Hepatocyte (in vitro differentiated cells): Measurements from ENCODE around the gene TTC27. TPM values are rescaled to one million over a fixed set of nuclear protein-coding genes. Genes with fewer than 3 reads are reported as not detected.

Source experiments
- DNase-seq: peaks from one replicate; pipeline ENCODE4 v3.0.0-alpha.2; 2016; ENCODE audit warnings: low spot score
- H2AFZ ChIP-seq: fragments of 200-600 bp; sonication (generic); 2 replicates; pipeline ENCODE4 v1.6.0; 2016; ENCODE audit warnings: antibody characterized with exemption, mild to moderate bottlenecking
- H3K27ac ChIP-seq: fragments of 200-600 bp; sonication (generic); 2 replicates; pipeline ENCODE4 v1.5.1; 2016; ENCODE audit warnings: mild to moderate bottlenecking
- H3K27me3 ChIP-seq: fragments of 200-600 bp; sonication (generic); 2 replicates; pipeline ENCODE4 v1.6.1; 2016
- H3K36me3 ChIP-seq: fragments of 200-600 bp; sonication (generic); replicated peaks from 2 replicates; pipeline ENCODE4 v1.5.1; 2016; ENCODE audit warnings: low read depth; ENCODE audit not compliant: insufficient read depth
- H3K4me1 ChIP-seq: fragments of 200-600 bp; sonication (generic); 2 replicates; pipeline ENCODE4 v1.5.1; 2016; ENCODE audit warnings: mild to moderate bottlenecking, moderate library complexity; ENCODE audit not compliant: insufficient read depth
- H3K4me2 ChIP-seq: fragments of 200-600 bp; sonication (generic); 2 replicates; pipeline ENCODE4 v1.6.0; 2016
- H3K4me3 ChIP-seq: fragments of 200-600 bp; sonication (generic); 2 replicates; pipeline ENCODE4 v1.5.1; 2016; ENCODE audit warnings: mild to moderate bottlenecking
- H3K79me2 ChIP-seq: fragments of 200-600 bp; sonication (generic); 2 replicates; pipeline ENCODE4 v1.6.0; 2017; ENCODE audit warnings: mild to moderate bottlenecking
- H3K9me2 ChIP-seq: fragments of 200-600 bp; sonication (generic); replicated peaks from 2 replicates; pipeline ENCODE4 v1.6.0; 2017; ENCODE audit warnings: mild to moderate bottlenecking; ENCODE audit not compliant: insufficient read depth
- H3K9me3 ChIP-seq: fragments of 200-600 bp; sonication (generic); 2 replicates; pipeline ENCODE4 v1.5.1; 2016; ENCODE audit warnings: low read depth, mild to moderate bottlenecking
- H4K20me1 ChIP-seq: fragments of 200-600 bp; sonication (generic); 2 replicates; pipeline ENCODE4 v1.6.0; 2016; ENCODE audit warnings: mild to moderate bottlenecking; ENCODE audit not compliant: insufficient read depth, poor library complexity, severe bottlenecking
- CTCF ChIP-seq: fragments of 200-600 bp; sonication (generic); IDR thresholded peaks from 2 replicates; pipeline ENCODE4 v1.5.1; 2016; ENCODE audit warnings: antibody characterized with exemption, mild to moderate bottlenecking; ENCODE audit not compliant: poor library complexity
- EZH2 ChIP-seq: fragments of 200-600 bp; sonication (generic); IDR thresholded peaks from 2 replicates; pipeline ENCODE4 v1.6.1; 2016; ENCODE audit warnings: antibody characterized with exemption, mild to moderate bottlenecking, borderline replicate concordance
- EZH2phosphoT487 ChIP-seq: fragments of 200-600 bp; sonication (generic); IDR thresholded peaks from one replicate; pipeline ENCODE4 v1.6.1; 2018; ENCODE audit warnings: antibody characterized with exemption, mild to moderate bottlenecking, low read depth, moderate library complexity; ENCODE audit not compliant: unreplicated experiment, severe bottlenecking
- WGBS: methylation state at CpG from one replicate; pipeline ENCODE4 v1.1.6; 2016; ENCODE audit warnings: low lambda C conversion rate; ENCODE audit errors: missing lambda C conversion rate; 5-methylcytosine and 5-hydroxymethylcytosine counted together
- polyA plus RNA-seq: library from polyadenylated mRNA; unstranded; fragments of >200 nt; fragmentation: Nextera tagmentation; extraction: Ambion mirVana; gene quantifications from 2 replicates; pipeline ENCODE4 v1.2.1, GENCODE V29; 2016
- total RNA-seq: library from RNA; depleted of rRNA; stranded (reverse); fragments of >200 nt; gene quantifications from 2 replicates; pipeline ENCODE4 v1.2.3, GENCODE V29; 2014

The TTC27 gene
- total and polyA plus RNA-seq, 2 experiments from 2014 or later, result 10.7 to 12.7 TPM

- Histone ChIP-seq H3K4me3 (no peak overlapping the region), H3K4me1 (no peaks in the 10 kb centered on the region), H4K20me1 (no peaks in the 10 kb centered on the region), H3K9me2 (no peaks in the 10 kb centered on the region), H3K27ac (no peak overlapping the region), H3K79me2 (no peaks in the 10 kb centered on the region), H3K9me3 (no peaks in the 10 kb centered on the region), H2AFZ (no peak overlapping the region), H3K27me3 (no peaks in the 10 kb centered on the region), H3K4me2 (no peak overlapping the region), H3K36me3 (no peaks in the 10 kb centered on the region)
- TF ChIP-seq EZH2 (no peak), CTCF (no peak), EZH2phosphoT487 (no peak)
- WGBS, result 98% methylated on average over 2 of the region's 2 CpGs
- no peak for DNase-seq
Measured at GRCh38 chr2:32719430-32719829, 91.6 kb downstream of the TTC27 start.

- no peaks in the 10 kb centered on the region for H3K4me1 ChIP-seq
- no peak overlapping the region for H3K27ac ChIP-seq
- no peaks in the 10 kb centered on the region for H3K36me3 ChIP-seq
- no peaks in the 10 kb centered on the region for H3K9me3 ChIP-seq
- no peaks in the 10 kb centered on the region for H3K79me2 ChIP-seq
- no peaks in the 10 kb centered on the region for H3K9me2 ChIP-seq
- H4K20me1 ChIP-seq, result no peaks in the 10 kb centered on the region
- no peaks in the 10 kb centered on the region for H3K27me3 ChIP-seq
- no peak overlapping the region for H3K4me2 ChIP-seq
- H3K4me3 ChIP-seq, result no peak overlapping the region
- no peak overlapping the region for H2AFZ ChIP-seq
- DNase-seq, result no peak
- TF ChIP-seq CTCF (no peak), EZH2phosphoT487 (no peak), EZH2 (no peak)
- WGBS, result 96% methylated on average over 1 of the region's 1 CpG
Measured at GRCh38 chr2:32719933-32720716, 92.3 kb downstream of the TTC27 start.

- Histone ChIP-seq H2AFZ (no peak overlapping the region), H3K36me3 (no peaks in the 10 kb centered on the region), H3K4me2 (no peak overlapping the region), H3K79me2 (no peaks in the 10 kb centered on the region), H3K9me2 (no peaks in the 10 kb centered on the region), H3K4me1 (no peaks in the 10 kb centered on the region), H3K9me3 (no peaks in the 10 kb centered on the region), H4K20me1 (no peaks in the 10 kb centered on the region), H3K27ac (no peak overlapping the region), H3K4me3 (no peak overlapping the region), H3K27me3 (no peaks in the 10 kb centered on the region)
- DNase-seq, result no peak
- TF ChIP-seq EZH2 (no peak), EZH2phosphoT487 (no peak), CTCF (no peak)
- 97% methylated on average over 4 of the region's 4 CpGs for WGBS
Measured at GRCh38 chr2:32720771-32721170, 92.9 kb downstream of the TTC27 start.
